Spleen (tissue), 7 donors: ENCODE measurements around the gene PAPOLA.

Experiments
- CTCF ChIP-seq, 11 experiments: fragments of 200-600 bp in 7 of 11; fragments of 450-650 bp in 4 of 11; sonication (generic) in 4 of 11; IDR thresholded peaks in 8 of 11; conservative IDR thresholded peaks in 3 of 11; 1 replicate in 7 of 11; 2 replicates in 4 of 11; pipeline versions ENCODE4 v1.4.0 to v1.8.0; 2016 to 2021; ENCODE audit warnings: antibody characterized with exemption in 11 of 11, inconsistent platforms in 4 of 11, mild to moderate bottlenecking in 1 of 11
- POLR2A ChIP-seq, 3 donors: fragments of 450-650 bp; IDR thresholded peaks; one replicate each; pipeline ENCODE4 v1.5.1; 2017; ENCODE audit warnings: antibody characterized with exemption in 3 of 3, mild to moderate bottlenecking in 1 of 3
- POLR2AphosphoS5 ChIP-seq, 3 donors: sonication (generic); formaldehyde crosslinking; IDR thresholded peaks; one replicate each; pipeline ENCODE4 v1.5.1; 2017; ENCODE audit warnings: antibody characterized with exemption in 3 of 3
- donor health status: DM: no; HTN: no; CAD: no; lungs with moderate emphysema.
- donor health status: DM: no; HTN: no; CAD: no.
- donor health status: DM: no; HTN: no; CAD: no.

GRCh38 chr14:96598332-96598928 is 96.2 kb downstream of the PAPOLA start:
- TF ChIP-seq CTCF (IDR thresholded peaks at IDR 0.05 in 8 of 11, conservative IDR thresholded peaks at IDR 0.05 in 3 of 11) (no peak), POLR2A (IDR thresholded peaks at IDR 0.05) (no peak), POLR2AphosphoS5 (IDR thresholded peaks at IDR 0.05) (no peak)
